PC-3 (cell line): ENCODE measurements around the gene PDIK1L.

Experiments
- CTCF ChIP-seq: fragments of 300-600 bp; sonication (generic); conservative IDR thresholded peaks from 2 replicates; pipeline ENCODE4 v1.5.1; 2017; ENCODE audit warnings: antibody characterized with exemption, low read depth, mild to moderate bottlenecking, low read length
- EZH2 ChIP-seq: fragments of 300-600 bp; sonication (generic); IDR thresholded peaks from one replicate; pipeline ENCODE4 v1.6.1; 2017; ENCODE audit warnings: antibody characterized with exemption, mild to moderate bottlenecking, low read length; ENCODE audit not compliant: unreplicated experiment
- EZH2phosphoT487 ChIP-seq: fragments of 300-600 bp; sonication (generic); IDR thresholded peaks from 2 replicates; pipeline ENCODE4 v1.6.1; 2018; ENCODE audit warnings: mild to moderate bottlenecking, antibody characterized with exemption, low read length, borderline replicate concordance

DNA sequence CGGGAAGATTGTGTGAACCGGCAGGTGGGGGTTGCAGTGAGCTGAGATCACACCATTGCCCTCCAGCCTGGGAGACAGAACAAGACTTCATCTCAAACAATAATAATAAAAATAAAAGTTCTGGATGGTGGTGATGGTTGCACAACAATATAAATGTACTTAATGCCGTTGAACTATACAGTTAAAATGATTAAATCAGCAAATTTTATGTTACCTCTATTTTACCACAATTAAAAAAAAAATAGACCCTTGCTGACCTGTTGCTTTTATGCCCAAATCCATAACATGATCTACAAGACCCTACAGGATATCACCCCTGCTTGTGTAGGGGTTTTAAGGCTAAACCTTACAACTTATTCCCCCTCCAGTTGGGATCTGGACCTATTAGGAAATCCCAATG is 11.8 kb upstream of the PDIK1L start:
- TF ChIP-seq CTCF: no peak
- TF ChIP-seq EZH2: no peak
- no peak for TF ChIP-seq EZH2phosphoT487
